Activated CD8-positive, alpha-beta T cell treated with anti-CD3 and anti-CD28 coated beads for 36 hours (primary cell): ENCODE results near the gene ATP4A. TPM values are rescaled to one million over a fixed set of nuclear protein-coding genes. Genes with fewer than 3 reads are reported as not detected.

Source experiments
- ATAC-seq: fragments of 200-7000 bp; cut with Tn5 transposase; one replicate; pipeline ENCODE4 v1.10.0; 2021; ENCODE audit warnings: mild to moderate bottlenecking, moderate library complexity
- CTCF ChIA-PET: fragments of 350-600 bp; sonication (Branson Sonifier 250); formaldehyde crosslinking; loops from one replicate; lab custom pipeline; 2021; ENCODE audit warnings: antibody characterized with exemption; lab: Charles Lee
- POLR2A ChIA-PET: fragments of 350-600 bp; sonication (Branson Sonifier 250); formaldehyde crosslinking; loops from one replicate; lab custom pipeline; 2021; ENCODE audit warnings: antibody characterized with exemption; lab: Charles Lee
- DNase-seq: peaks from one replicate; pipeline ENCODE4 v3.0.0-alpha.2; 2020
- H3K27ac Mint-ChIP-seq: one replicate; pipeline ENCODE4 v1.8.0; 2021; ENCODE audit warnings: mild to moderate bottlenecking, mixed read lengths
- H3K27me3 Mint-ChIP-seq: one replicate; pipeline ENCODE4 v1.8.0; 2021; ENCODE audit warnings: mixed read lengths
- H3K36me3 Mint-ChIP-seq: one replicate; pipeline ENCODE4 v1.8.0; 2021; ENCODE audit warnings: low read depth, mixed read lengths
- H3K4me1 Mint-ChIP-seq: one replicate; pipeline ENCODE4 v1.8.0; 2021; ENCODE audit warnings: low read depth, mixed read lengths
- H3K4me3 Mint-ChIP-seq: one replicate; pipeline ENCODE4 v1.8.0; 2021; ENCODE audit warnings: mild to moderate bottlenecking, moderate library complexity, mixed read lengths
- H3K9me3 Mint-ChIP-seq: one replicate; pipeline ENCODE4 v1.8.0; 2021; ENCODE audit warnings: mixed read lengths
- intact Hi-C: fragments of 100-400 bp; cut with micrococcal nuclease; formaldehyde crosslinking; loops from one replicate; pipeline ENCODE4 v1.10.0; 2022
- total RNA-seq, 2 experiments: library from RNA; stranded (reverse); gene quantifications; one replicate each; pipeline ENCODE4 v1.2.3, GENCODE V29; 2021
- TF ChIP-seq, protein P1 (sequence below): fragments of 200-600 bp; IDR thresholded peaks from one replicate; pipeline ENCODE4 v1.8.0; 2022; ENCODE audit warnings: antibody characterized with exemption, mild to moderate bottlenecking

Gene ATP4A
- total RNA-seq, 2 experiments from 2014 or later: not detected

DNA sequence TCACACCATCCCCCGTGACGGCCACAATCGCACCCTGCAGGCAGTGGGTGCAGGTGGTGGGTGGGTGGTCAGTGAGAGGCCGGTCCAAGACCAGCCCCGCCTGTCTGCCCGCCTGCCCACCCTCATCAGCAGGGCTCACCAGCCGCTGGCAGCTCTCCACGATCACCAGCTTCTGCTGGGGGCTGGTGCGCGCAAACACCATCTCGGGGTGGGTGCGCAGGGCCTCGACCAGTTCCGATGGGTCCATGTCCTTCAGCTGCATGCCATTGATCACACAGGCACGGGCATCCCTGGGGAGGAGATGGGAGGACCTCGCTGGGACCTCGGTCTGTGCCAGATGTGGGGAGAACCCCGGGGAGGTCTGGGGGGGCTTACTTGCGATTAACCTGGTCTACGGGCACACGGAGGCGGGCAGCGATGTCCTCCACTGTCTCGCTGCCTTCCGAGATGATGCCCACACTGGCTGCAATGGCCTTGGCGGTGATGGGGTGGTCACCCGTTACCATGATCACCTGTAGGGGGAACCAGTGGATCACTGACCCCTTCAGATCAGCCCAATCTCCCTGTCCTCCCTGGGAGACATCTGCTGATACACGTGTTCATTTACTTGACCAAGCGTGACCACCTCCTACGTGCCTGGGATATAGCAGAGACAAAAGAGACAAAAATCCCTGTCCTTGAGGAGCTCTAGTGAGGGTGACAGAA, 8.0 kb downstream of the ATP4A start:
- Mint-ChIP-seq H3K9me3 (no peaks in the 10 kb centered on the region), H3K27me3 (peaks cover 26% of the 10 kb centered on the region), H3K36me3 (peaks cover 1% of the 10 kb centered on the region), H3K4me1 (peaks cover 8% of the 10 kb centered on the region), H3K27ac (no peak overlapping the region), H3K4me3 (no peak overlapping the region)
- TF ChIP-seq, protein P1, sequence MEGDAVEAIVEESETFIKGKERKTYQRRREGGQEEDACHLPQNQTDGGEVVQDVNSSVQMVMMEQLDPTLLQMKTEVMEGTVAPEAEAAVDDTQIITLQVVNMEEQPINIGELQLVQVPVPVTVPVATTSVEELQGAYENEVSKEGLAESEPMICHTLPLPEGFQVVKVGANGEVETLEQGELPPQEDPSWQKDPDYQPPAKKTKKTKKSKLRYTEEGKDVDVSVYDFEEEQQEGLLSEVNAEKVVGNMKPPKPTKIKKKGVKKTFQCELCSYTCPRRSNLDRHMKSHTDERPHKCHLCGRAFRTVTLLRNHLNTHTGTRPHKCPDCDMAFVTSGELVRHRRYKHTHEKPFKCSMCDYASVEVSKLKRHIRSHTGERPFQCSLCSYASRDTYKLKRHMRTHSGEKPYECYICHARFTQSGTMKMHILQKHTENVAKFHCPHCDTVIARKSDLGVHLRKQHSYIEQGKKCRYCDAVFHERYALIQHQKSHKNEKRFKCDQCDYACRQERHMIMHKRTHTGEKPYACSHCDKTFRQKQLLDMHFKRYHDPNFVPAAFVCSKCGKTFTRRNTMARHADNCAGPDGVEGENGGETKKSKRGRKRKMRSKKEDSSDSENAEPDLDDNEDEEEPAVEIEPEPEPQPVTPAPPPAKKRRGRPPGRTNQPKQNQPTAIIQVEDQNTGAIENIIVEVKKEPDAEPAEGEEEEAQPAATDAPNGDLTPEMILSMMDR: peak; percentile 42
- POLR2A ChIA-PET: interaction anchor here (0.5 to 1.3 kb wide), 2 partner anchors 53 to 324 kb away, joined by 3 read pairs; no protein-coding TSS in a partner anchor
- CTCF ChIA-PET: interaction anchor here (0.9 to 1.7 kb wide), 3 partner anchors 37 to 50 kb away, joined by 3 to 10 read pairs (median 4); no protein-coding TSS in a partner anchor
- intact Hi-C loops: no loop called here
- ATAC-seq (peak; percentile 28), DNase-seq (peak; percentile 31)

DNA sequence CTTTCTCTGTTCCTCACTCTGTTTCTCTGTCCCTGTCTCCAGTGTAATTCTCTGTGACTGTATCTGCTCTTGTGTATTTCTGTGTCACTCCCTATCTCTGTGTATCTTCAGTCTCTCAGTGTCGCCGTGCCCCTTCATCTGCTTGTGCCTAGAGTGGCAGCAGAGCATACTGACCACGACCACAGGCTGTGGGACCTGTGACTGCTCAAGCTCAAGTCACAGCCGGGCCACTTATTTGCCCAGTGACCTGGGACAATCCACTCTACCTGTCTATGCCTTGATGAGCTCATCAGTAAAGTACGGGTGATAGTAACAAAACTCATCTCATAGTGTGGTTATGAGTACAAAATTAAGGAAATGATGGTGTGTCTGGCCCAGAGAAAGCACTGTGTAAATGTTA, 9.4 kb downstream of the ATP4A start:
- TF ChIP-seq, protein P1: no peak
- ChIA-PET POLR2A (no interaction called here), CTCF (no interaction called here)
- ATAC-seq (no peak), DNase-seq (no peak)
- Mint-ChIP-seq H3K36me3 (peaks cover 6% of the 10 kb centered on the region), H3K9me3 (no peaks in the 10 kb centered on the region), H3K27me3 (peaks cover 13% of the 10 kb centered on the region), H3K4me1 (peaks cover 11% of the 10 kb centered on the region), H3K4me3 (no peak overlapping the region), H3K27ac (no peak overlapping the region)
- intact Hi-C loops: no loop called here

DNA sequence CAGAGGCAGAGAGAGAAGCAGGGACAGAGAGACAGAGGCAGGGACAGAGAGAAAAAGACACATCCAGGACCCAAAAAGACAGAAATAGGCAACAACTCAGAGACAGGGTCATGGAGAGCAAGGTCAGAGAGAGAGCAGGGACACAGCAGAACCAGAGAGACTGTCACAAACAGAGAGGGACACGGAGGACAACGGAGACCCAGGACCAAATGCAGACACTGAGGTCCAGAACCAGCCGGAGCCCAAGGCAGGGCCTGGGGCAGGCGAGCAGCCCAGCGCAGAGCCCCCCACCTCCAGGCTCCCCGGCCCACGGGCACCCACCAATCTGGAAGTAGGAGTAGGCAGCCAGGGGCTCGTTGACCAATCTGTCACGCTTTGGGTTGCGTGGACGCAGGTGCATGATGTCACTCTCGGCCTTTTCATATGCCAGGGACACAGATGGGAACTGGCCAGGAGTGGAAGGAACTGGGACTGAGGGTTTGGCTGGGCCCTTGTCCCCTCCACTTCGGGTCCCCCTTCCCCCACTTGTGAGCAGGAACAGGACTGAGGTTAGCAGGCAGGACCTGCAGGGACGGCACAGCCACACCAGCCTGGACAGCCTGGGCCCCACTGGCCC, 10.0 kb downstream of the ATP4A start:
- Mint-ChIP-seq H3K27ac (no peak overlapping the region), H3K4me3 (no peak overlapping the region), H3K9me3 (no peaks in the 10 kb centered on the region), H3K27me3 (peaks cover 9% of the 10 kb centered on the region), H3K4me1 (peaks cover 14% of the 10 kb centered on the region), H3K36me3 (peaks cover 9% of the 10 kb centered on the region)
- intact Hi-C loops: no loop called here
- POLR2A ChIA-PET: no interaction called here
- DNase-seq (no peak), ATAC-seq (no peak)
- TF ChIP-seq, protein P1: no peak
- CTCF ChIA-PET: no interaction called here

DNA sequence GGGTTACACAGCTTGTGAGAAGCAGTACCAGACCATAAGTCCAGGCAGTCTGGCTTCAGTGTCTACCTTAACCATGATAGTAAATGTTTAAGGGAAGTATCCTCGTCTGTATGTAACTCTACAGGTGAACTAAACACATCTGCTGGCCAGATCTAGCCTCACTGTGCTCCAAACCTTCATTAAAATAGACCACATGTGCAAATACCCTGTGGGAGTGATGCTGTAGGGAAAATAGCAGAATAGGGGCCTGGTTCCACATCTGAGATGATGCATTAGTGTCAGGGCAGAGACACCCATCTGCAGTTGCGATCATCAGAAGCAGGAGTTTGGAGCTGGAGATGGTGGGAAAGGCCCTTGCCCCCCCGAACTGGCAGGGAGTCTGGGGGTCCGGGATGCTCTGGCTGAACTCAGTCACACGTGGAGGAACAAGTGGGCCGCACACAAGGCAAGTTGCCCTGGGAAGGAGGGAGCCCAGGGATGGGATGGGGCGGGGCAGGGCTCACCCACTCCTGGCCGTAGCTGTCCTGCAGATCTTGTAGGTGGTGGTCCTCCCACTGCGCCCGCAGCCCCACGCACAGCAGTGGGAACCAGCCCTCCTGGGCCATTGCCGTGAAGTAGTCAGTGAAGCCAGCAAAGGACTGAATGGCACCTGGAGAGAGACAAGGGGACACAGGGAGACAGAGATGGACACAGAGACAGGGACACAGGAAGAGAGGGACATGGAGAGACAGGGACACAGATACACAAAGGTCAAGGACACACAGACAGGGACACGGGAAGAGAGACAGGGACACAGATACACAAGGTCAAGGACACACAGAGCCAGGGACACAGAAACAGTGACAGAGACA, 10.7 kb downstream of the ATP4A start:
- Mint-ChIP-seq H3K36me3 (peaks cover 11% of the 10 kb centered on the region), H3K4me3 (no peak overlapping the region), H3K27ac (no peak overlapping the region), H3K4me1 (peaks cover 15% of the 10 kb centered on the region), H3K9me3 (no peaks in the 10 kb centered on the region), H3K27me3 (peaks cover 6% of the 10 kb centered on the region)
- POLR2A ChIA-PET: no interaction called here
- ATAC-seq (no peak), DNase-seq (no peak)
- TF ChIP-seq, protein P1: no peak
- CTCF ChIA-PET: no interaction called here
- intact Hi-C loops: no loop called here
